Measurements from ENCODE around the gene DENND1A.
"Not testable (repeated sequence)": the region's sequence is repeated elsewhere in the genome, so short reads cannot be mapped to it uniquely, and the experiment has no call there.

DENND1A gene

GRCh38 chr9:123344192-123344949, 585.6 kb downstream of the DENND1A start:
- DNase-seq, result no peak

- DNase-seq, result peak; percentile 60
These were observed 586.3 kb downstream of the DENND1A start for GRCh38 chr9:123343443-123344191.

DNA sequence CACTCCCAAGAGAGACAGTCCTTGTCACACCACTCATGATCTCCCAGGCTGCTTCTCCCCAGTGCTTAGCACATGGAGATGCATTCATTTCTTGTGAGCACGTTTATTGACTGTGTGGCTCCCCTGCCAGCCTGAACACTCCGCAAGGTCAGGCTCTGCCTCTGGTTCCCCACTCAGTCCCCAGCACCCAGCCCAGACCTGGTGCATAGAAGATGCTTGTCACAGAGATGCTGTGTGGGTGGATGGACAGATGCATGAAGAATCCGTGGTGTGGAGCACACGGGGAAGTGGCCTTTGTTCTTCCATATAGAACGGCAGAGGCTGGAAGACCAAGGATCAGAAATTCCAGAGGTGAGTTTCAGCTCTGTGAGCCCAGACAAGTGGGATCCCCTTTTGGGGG, 587.7 kb downstream of the DENND1A start:
- no peak for DNase-seq

DNA sequence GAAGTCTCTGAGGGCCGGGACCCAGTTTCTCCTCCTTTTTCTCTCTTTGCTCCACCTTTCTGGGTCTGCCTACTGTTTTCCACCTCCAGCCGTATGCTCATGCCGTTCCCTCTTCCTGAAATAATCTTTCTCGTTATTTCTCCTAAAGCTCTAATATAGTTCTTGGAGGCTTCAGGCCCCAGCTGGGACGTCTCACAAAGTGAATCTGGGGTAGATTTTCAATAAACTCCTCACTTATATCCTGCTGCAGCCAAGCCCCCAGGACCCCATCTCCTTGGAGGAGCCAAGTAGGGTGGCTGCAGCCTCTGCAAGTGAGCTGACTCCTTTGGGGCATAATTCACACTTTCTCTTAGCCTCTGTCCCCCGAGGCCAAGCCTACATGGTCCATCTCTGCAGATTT, 588.1 kb downstream of the DENND1A start:
- no peak for DNase-seq

DNA sequence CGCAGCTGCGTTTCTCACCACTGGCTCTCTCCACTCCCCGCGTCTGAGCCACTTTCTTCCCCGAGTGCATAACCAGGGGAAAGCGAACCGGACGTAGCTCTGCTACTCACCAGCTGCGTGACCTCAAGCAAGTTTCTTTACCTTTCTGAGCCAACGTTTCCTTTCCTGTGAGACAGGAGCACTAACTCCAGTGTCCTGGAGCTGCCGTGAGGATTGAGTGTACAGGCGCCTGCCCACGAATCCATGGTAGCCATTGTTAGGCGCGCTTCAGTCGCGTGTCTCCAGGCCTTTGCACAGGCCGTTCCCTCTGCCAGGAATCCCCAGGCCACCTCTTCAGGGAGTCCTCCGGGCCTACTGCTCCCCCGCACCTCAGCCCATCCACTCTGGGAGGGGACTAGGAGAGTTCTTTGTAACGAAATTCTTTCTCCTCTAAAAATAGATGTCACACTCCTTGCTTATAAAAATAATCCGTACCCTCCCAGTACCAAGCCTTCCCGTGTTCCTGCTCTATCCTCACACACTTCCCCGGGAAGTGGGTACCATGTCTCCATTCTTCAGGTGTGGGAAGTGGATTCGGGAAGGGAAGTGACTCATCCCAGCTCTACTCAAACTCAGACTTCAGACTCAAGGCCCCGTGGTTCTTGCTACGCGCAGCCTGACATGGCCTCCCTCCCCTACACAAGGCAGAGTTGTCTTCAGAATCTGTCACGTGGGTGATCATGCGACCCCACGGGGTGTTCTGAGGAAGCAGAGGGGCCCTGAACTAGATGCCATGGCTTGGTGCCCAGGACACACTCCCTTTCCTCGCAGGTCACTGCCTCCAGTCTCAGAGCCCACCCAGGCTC, 590.0 kb downstream of the DENND1A start:
- no peak for DNase-seq

GRCh38 chr9:123338710-123339665, 590.9 kb downstream of the DENND1A start:
- peak; percentile 77 for DNase-seq

GRCh38 chr9:123337971-123338370, 592.0 kb downstream of the DENND1A start:
- peak; percentile 77 for DNase-seq

GRCh38 chr9:123336959-123337358, 593.0 kb downstream of the DENND1A start:
- no peak for DNase-seq

DNA sequence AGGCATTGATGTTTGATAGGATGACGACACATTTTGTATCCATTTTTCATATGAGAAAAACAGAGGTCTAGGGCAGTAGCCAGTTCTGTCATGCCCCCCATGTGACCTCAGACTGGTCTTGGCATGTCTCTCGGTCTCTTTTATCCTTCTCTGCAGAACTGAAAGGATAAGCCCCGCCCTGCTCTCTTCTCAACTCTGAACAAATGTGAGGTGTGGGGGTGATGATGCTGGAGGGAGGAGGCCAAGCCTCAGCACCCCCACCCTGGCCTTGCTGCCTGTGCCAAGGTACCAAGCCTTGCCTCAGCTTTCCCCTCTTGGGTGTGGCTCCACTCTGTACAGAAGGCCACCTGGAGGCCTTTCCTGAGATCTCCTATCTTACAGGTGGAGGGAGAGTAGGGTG, 593.5 kb downstream of the DENND1A start:
- DNase-seq, result no peak

DNA sequence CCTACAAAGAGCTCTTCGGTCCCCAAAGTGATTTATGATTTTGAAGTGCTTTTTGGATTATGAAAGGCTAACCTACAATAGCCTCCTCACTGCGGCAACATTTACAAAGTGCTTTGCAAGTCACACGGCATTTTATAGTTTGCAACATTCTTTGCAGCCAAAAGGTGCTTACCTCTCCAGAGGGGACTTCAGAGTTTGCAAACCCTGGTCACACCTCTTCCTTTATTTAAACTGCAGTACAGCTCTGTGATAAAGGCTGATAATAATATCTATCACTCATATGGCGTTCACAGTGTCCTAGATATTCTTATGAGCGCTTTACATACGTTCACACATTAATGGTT, 594.0 kb downstream of the DENND1A start:
- no peak for DNase-seq

GRCh38 chr9:123335193-123335985, 594.5 kb downstream of the DENND1A start:
- no peak for DNase-seq

- no peak for DNase-seq
These were observed 595.3 kb downstream of the DENND1A start for GRCh38 chr9:123334639-123335038.

DNA sequence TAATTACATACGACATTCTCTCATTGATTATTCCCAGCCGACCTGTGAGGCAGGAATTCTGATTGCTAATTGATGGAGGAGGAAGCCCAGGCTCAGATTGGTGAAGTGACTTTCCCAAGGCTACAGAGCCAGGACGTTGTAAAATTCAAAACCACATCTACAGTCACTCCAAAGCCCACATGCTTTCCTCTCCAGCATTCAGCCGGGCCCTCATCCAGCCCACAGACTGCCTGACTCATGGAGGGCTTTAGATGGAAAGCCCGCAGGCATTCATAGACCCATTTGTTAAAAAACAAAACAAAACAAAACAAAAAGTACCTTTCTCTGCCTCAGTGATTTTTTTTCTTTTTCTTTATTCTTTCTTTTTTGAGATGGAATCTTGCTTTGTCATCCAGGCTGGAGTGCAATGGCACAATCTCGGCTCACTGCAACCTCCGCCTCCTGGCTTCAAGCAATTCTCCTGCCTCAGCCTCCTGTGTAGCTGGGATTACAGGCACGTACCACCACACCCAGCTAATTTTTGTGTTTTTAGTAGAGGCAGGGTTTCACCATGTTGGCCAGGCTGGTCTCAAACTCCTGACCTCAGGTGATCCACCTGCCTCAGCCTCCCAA, 596.8 kb downstream of the DENND1A start:
- DNase-seq, result not testable (repeated sequence)

DNA sequence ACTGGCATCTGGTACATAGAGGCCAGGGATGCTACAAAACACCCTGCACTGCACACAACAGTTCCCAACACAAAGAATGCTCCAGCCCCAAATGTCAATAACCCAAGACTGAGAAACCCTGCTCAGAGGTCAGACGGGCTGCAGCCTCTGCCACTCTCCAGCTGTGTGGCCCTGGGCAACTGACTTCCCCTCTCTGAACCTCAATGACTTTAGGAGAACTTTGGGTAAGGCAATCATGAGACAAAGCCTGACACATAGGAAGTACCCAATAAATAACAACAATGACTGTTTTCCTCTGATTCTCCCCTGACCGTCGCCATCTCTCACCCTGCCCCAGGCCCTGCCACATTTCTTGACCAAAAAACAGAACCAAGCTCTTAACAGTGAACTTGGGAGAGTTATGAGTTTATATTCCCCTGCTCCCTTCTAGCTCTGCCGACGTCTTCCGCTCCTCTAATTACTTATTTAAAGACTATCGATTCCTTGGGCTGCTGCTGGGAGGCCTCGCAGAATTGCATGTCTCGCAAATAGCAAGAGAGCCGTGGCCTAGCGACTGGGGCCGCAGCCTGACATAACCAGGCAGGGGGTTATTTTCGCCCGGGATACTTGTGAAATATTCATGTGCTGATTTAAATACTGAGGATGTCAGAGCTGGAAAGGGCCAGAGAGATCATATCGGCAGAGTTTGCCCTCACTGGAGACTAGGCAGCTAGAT, 598.4 kb downstream of the DENND1A start:
- no peak for DNase-seq

Data from CD4-positive, alpha-beta T cell treated with Interleukin-15 for 1 hour (primary cell).